Measurements from ENCODE around the gene UBAC1.

UBAC1 gene

DNA sequence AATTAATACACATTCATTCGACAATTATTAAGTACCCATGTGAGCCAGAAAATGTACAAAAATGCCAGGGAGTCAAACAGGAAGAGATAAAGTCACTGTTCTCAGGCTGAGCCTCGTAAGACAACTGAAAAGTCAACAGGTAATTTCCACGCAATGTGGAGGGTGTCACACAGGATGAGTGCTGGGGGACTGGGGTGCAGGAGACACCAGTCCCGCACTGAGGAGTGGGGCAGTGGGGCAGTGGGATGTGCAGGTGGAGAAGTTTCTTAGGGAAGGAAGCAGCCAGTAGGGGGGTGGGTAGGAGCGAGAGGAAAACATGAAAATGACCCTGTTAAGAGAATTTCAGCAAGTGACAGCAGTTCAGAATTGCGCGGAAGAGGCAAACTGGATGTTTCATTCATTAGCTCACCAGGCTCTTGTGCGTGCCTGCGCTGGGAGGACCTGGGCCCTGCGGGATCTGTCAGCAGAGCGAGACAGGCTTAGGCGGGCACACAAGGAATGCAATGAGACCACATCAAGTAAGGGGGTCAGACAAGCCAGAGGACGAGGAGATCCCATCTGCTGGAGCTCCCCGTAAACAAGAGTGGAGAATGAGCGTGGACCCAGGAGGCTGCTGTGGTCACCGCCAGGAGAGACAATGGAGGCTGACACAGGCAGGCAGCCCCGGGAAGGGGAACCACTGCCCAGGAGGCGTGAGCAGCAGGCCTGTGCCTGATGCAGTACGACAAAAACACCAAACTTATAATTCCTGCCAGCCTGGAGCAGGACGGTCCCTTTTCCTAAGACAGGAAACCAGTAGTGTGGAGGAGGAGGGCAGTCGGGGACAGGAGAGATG, 74.8 kb downstream of the UBAC1 start:
- POLR2A ChIA-PET: interaction anchor here (0.6 to 1.0 kb wide), 2 partner anchors 8 to 627 kb away, joined by 3 to 4 read pairs; no protein-coding TSS in a partner anchor

DNA sequence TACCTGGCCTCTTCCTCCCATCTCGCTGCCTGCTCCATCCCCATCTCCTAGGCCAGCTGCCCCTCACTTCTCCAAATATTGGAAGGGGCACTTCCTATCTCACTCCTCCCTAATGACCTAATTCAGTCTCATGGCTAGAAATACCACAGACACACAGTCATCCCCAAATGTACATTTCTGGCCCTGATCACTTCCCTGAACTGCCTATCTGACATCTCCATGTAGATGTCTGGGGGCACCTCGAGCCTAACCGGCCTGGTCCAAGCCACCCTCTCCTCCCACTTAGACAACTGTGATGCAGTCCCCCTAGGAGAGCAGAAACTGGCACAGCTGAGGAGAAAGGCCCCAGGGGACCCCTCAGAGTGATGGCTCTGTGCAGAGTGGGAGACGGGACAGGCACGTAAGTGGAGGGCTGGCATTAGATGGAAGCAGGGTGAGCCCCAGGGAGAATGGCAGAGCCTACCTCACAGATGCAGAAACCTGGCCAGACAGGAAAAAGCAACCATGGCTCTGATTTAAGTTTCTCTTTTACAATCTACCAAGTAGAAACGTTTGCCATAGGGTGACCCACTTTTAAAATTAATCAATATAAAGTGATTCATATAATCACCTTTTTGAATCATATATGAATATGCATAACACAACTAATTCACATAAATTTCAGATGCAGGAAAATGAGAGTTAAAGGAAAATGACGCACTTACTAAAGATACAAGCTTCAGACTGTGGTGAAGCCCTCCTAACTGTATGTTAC, 75.9 kb downstream of the UBAC1 start:
- H3K4me3 ChIP-seq (ENCODE audit: low read depth, low read length): no peak overlapping the region
- peaks cover 8% of the 10 kb centered on the region for H3K4me1 ChIP-seq (ENCODE audit: control insufficient read depth, insufficient read depth, low read length)
- no peaks in the 10 kb centered on the region for H3K9me3 ChIP-seq (ENCODE audit: control insufficient read depth, insufficient read depth, low read depth, low read length)
- CTCF ChIA-PET: interaction anchor here (1.1 to 1.3 kb wide), 2 partner anchors 19 to 21 kb away, joined by 4 to 6 read pairs; no protein-coding TSS in a partner anchor
- no peak overlapping the region for H3K27ac ChIP-seq (ENCODE audit: extremely low read depth, low read depth, low read length)
- POLR2A ChIA-PET: no interaction called here
- H3K36me3 ChIP-seq (ENCODE audit: control insufficient read depth in 2 of 2, insufficient read depth in 1 of 2, low read length in 2 of 2): peaks cover 0 to 10% of the 10 kb centered on the region in 2 experiments; a peak in 2 of 3 replicates
- TF ChIP-seq, protein P1, sequence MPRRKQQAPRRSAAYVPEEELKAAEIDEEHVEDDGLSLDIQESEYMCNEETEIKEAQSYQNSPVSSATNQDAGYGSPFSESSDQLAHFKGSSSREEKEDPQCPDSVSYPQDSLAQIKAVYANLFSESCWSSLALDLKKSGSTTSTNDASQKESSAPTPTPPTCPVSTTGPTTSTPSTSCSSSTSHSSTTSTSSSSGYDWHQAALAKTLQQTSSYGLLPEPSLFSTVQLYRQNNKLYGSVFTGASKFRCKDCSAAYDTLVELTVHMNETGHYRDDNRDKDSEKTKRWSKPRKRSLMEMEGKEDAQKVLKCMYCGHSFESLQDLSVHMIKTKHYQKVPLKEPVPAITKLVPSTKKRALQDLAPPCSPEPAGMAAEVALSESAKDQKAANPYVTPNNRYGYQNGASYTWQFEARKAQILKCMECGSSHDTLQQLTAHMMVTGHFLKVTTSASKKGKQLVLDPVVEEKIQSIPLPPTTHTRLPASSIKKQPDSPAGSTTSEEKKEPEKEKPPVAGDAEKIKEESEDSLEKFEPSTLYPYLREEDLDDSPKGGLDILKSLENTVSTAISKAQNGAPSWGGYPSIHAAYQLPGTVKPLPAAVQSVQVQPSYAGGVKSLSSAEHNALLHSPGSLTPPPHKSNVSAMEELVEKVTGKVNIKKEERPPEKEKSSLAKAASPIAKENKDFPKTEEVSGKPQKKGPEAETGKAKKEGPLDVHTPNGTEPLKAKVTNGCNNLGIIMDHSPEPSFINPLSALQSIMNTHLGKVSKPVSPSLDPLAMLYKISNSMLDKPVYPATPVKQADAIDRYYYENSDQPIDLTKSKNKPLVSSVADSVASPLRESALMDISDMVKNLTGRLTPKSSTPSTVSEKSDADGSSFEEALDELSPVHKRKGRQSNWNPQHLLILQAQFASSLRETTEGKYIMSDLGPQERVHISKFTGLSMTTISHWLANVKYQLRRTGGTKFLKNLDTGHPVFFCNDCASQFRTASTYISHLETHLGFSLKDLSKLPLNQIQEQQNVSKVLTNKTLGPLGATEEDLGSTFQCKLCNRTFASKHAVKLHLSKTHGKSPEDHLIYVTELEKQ (tag by site-specific recombination; IDR thresholded peaks at IDR 0.05; ENCODE audit: borderline replicate concordance): no peak
- TF ChIP-seq YY1 (tag by site-specific recombination; IDR thresholded peaks at IDR 0.05) (no peak), ZNF670 (tag by site-specific recombination; IDR thresholded peaks at IDR 0.05; ENCODE audit: low read depth) (no peak), ZNF146 (tag by site-specific recombination; IDR thresholded peaks at IDR 0.05) (no peak), ZNF501 (tag by site-specific recombination; IDR thresholded peaks at IDR 0.05) (no peak)
- TF ChIP-seq, protein P2, sequence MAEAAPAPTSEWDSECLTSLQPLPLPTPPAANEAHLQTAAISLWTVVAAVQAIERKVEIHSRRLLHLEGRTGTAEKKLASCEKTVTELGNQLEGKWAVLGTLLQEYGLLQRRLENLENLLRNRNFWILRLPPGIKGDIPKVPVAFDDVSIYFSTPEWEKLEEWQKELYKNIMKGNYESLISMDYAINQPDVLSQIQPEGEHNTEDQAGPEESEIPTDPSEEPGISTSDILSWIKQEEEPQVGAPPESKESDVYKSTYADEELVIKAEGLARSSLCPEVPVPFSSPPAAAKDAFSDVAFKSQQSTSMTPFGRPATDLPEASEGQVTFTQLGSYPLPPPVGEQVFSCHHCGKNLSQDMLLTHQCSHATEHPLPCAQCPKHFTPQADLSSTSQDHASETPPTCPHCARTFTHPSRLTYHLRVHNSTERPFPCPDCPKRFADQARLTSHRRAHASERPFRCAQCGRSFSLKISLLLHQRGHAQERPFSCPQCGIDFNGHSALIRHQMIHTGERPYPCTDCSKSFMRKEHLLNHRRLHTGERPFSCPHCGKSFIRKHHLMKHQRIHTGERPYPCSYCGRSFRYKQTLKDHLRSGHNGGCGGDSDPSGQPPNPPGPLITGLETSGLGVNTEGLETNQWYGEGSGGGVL (tag by site-specific recombination; IDR thresholded peaks at IDR 0.05): no peak
- TF ChIP-seq, protein P3, sequence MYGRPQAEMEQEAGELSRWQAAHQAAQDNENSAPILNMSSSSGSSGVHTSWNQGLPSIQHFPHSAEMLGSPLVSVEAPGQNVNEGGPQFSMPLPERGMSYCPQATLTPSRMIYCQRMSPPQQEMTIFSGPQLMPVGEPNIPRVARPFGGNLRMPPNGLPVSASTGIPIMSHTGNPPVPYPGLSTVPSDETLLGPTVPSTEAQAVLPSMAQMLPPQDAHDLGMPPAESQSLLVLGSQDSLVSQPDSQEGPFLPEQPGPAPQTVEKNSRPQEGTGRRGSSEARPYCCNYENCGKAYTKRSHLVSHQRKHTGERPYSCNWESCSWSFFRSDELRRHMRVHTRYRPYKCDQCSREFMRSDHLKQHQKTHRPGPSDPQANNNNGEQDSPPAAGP (tag by site-specific recombination; IDR thresholded peaks at IDR 0.05): peak; percentile 43

More for the DNA sequence above, 74.8 kb downstream of the UBAC1 start:
- Histone ChIP-seq H3K9me3 (ENCODE audit: control insufficient read depth, insufficient read depth, low read depth, low read length) (no peaks in the 10 kb centered on the region), H3K4me3 (ENCODE audit: low read depth, low read length) (no peak overlapping the region), H3K4me1 (ENCODE audit: control insufficient read depth, insufficient read depth, low read length) (peaks cover 8% of the 10 kb centered on the region), H3K36me3 (ENCODE audit: control insufficient read depth in 2 of 2, insufficient read depth in 1 of 2, low read length in 2 of 2) (peaks cover 0 to 9% of the 10 kb centered on the region in 2 experiments; a peak in 1 of 3 replicates), H3K27ac (ENCODE audit: extremely low read depth, low read depth, low read length) (no peak overlapping the region)
- CTCF ChIA-PET: interaction anchor here (0.9 to 1.2 kb wide), 3 partner anchors 8 to 28 kb away, joined by 3 read pairs; no protein-coding TSS in a partner anchor
- TF ChIP-seq ZNF132 (tag by site-specific recombination; IDR thresholded peaks at IDR 0.05; ENCODE audit: borderline replicate concordance) (no peak), GLI2 (tag by site-specific recombination; IDR thresholded peaks at IDR 0.05; ENCODE audit: borderline replicate concordance, low read depth) (no peak), ZNF184 (tag by site-specific recombination; IDR thresholded peaks at IDR 0.05) (no peak), SCRT2 (tag by site-specific recombination; IDR thresholded peaks at IDR 0.05) (peak; percentile 77; the same call in 1 of the 2 replicates), SCRT1 (tag by site-specific recombination; IDR thresholded peaks at IDR 0.05; ENCODE audit: borderline replicate concordance) (0 out of 2 replicates have a peak, but pooled peaks have one; percentile 34), ZNF501 (tag by site-specific recombination; IDR thresholded peaks at IDR 0.05) (no peak), ZNF544 (tag by site-specific recombination; IDR thresholded peaks at IDR 0.05) (no peak), ZNF24 (tag by site-specific recombination; IDR thresholded peaks at IDR 0.05) (no peak), KLF8 (tag by site-specific recombination; IDR thresholded peaks at IDR 0.05) (no peak), SALL2 (tag by site-specific recombination; IDR thresholded peaks at IDR 0.05; ENCODE audit: borderline replicate concordance) (no peak), ZNF133 (tag by site-specific recombination; IDR thresholded peaks at IDR 0.05) (no peak)
- TF ChIP-seq, protein P4, sequence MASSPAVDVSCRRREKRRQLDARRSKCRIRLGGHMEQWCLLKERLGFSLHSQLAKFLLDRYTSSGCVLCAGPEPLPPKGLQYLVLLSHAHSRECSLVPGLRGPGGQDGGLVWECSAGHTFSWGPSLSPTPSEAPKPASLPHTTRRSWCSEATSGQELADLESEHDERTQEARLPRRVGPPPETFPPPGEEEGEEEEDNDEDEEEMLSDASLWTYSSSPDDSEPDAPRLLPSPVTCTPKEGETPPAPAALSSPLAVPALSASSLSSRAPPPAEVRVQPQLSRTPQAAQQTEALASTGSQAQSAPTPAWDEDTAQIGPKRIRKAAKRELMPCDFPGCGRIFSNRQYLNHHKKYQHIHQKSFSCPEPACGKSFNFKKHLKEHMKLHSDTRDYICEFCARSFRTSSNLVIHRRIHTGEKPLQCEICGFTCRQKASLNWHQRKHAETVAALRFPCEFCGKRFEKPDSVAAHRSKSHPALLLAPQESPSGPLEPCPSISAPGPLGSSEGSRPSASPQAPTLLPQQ (tag by site-specific recombination; IDR thresholded peaks at IDR 0.05): no peak
- TF ChIP-seq, protein P5, sequence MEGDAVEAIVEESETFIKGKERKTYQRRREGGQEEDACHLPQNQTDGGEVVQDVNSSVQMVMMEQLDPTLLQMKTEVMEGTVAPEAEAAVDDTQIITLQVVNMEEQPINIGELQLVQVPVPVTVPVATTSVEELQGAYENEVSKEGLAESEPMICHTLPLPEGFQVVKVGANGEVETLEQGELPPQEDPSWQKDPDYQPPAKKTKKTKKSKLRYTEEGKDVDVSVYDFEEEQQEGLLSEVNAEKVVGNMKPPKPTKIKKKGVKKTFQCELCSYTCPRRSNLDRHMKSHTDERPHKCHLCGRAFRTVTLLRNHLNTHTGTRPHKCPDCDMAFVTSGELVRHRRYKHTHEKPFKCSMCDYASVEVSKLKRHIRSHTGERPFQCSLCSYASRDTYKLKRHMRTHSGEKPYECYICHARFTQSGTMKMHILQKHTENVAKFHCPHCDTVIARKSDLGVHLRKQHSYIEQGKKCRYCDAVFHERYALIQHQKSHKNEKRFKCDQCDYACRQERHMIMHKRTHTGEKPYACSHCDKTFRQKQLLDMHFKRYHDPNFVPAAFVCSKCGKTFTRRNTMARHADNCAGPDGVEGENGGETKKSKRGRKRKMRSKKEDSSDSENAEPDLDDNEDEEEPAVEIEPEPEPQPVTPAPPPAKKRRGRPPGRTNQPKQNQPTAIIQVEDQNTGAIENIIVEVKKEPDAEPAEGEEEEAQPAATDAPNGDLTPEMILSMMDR (tag by site-specific recombination; IDR thresholded peaks at IDR 0.05): no peak
- TF ChIP-seq, protein P6, sequence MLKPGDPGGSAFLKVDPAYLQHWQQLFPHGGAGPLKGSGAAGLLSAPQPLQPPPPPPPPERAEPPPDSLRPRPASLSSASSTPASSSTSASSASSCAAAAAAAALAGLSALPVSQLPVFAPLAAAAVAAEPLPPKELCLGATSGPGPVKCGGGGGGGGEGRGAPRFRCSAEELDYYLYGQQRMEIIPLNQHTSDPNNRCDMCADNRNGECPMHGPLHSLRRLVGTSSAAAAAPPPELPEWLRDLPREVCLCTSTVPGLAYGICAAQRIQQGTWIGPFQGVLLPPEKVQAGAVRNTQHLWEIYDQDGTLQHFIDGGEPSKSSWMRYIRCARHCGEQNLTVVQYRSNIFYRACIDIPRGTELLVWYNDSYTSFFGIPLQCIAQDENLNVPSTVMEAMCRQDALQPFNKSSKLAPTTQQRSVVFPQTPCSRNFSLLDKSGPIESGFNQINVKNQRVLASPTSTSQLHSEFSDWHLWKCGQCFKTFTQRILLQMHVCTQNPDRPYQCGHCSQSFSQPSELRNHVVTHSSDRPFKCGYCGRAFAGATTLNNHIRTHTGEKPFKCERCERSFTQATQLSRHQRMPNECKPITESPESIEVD (tag by site-specific recombination; IDR thresholded peaks at IDR 0.05): no peak
- TF ChIP-seq, protein P7, sequence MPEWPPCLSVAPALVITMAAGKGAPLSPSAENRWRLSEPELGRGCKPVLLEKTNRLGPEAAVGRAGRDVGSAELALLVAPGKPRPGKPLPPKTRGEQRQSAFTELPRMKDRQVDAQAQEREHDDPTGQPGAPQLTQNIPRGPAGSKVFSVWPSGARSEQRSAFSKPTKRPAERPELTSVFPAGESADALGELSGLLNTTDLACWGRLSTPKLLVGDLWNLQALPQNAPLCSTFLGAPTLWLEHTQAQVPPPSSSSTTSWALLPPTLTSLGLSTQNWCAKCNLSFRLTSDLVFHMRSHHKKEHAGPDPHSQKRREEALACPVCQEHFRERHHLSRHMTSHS (tag by site-specific recombination; IDR thresholded peaks at IDR 0.05): no peak
